SK-N-SH treated with all-trans-retinoic acid at 6 μM for 48 hours (cell line): ENCODE measurements around the gene ARHGEF1.
A peak's percentile ranks its signal among the peaks of the same experiment; 100 is the strongest.

Experiments
- ATAC-seq: fragments of 200-7000 bp; cut with Tn5 transposase; 3 replicates; pipeline ENCODE4 v1.9.1; 2020; ENCODE audit warnings: mild to moderate bottlenecking, moderate library complexity
- ARNTL ChIP-seq: fragments of 450-650 bp; formaldehyde crosslinking; IDR thresholded peaks from 2 replicates; pipeline ENCODE4 v1.5.0; 2020; ENCODE audit warnings: low read depth, mild to moderate bottlenecking, moderate library complexity, borderline replicate concordance
- BACH2 ChIP-seq: fragments of 250-450 bp; sonication (Bioruptor Pico); IDR thresholded peaks from 2 replicates; pipeline ENCODE4 v1.9.0; 2021; ENCODE audit warnings: mild to moderate bottlenecking, borderline replicate concordance
- CREB5 ChIP-seq: fragments of 250-450 bp; sonication (Bioruptor Pico); IDR thresholded peaks from 2 replicates; pipeline ENCODE4 v1.5.1; 2020; ENCODE audit warnings: low read depth, mild to moderate bottlenecking, moderate library complexity
- CSDC2 ChIP-seq: fragments of 250-450 bp; sonication (Bioruptor Pico); IDR thresholded peaks from 2 replicates; pipeline ENCODE4 v1.5.0; 2020; ENCODE audit warnings: mild to moderate bottlenecking, moderate library complexity
- CSRNP3 ChIP-seq: fragments of 250-450 bp; sonication (Bioruptor Pico); IDR thresholded peaks from 2 replicates; pipeline ENCODE4 v1.5.1; 2021; ENCODE audit warnings: mild to moderate bottlenecking, moderate library complexity
- ESRRG ChIP-seq: fragments of 250-450 bp; sonication (Bioruptor Pico); IDR thresholded peaks from 2 replicates; pipeline ENCODE4 v1.6.1; 2021; ENCODE audit warnings: mild to moderate bottlenecking
- GLIS3 ChIP-seq: fragments of 250-450 bp; sonication (Bioruptor Pico); IDR thresholded peaks from 2 replicates; pipeline ENCODE4 v1.5.0; 2020; ENCODE audit warnings: mild to moderate bottlenecking, moderate library complexity
- ISL1 ChIP-seq: fragments of 250-450 bp; sonication (Bioruptor Pico); IDR thresholded peaks from 2 replicates; pipeline ENCODE4 v2.1.2; 2022; ENCODE audit warnings: mild to moderate bottlenecking, moderate library complexity
- OSR1 ChIP-seq: fragments of 250-450 bp; sonication (Bioruptor Pico); IDR thresholded peaks from 2 replicates; pipeline ENCODE4 v1.8.0; 2022; ENCODE audit warnings: moderate library complexity, mild to moderate bottlenecking, inconsistent platforms
- PATZ1 ChIP-seq: fragments of 250-450 bp; sonication (Bioruptor Pico); IDR thresholded peaks from 2 replicates; pipeline ENCODE4 v1.8.0; 2020; ENCODE audit warnings: mild to moderate bottlenecking, moderate library complexity, borderline replicate concordance
- POU6F1 ChIP-seq: fragments of 250-450 bp; sonication (Bioruptor Pico); IDR thresholded peaks from 2 replicates; pipeline ENCODE4 v1.8.0; 2021; ENCODE audit warnings: low read depth, mild to moderate bottlenecking, moderate library complexity, borderline replicate concordance
- PPARA ChIP-seq: fragments of 250-450 bp; sonication (Bioruptor Pico); IDR thresholded peaks from 2 replicates; pipeline ENCODE4 v1.5.0; 2020; ENCODE audit warnings: mild to moderate bottlenecking, borderline replicate concordance
- RARB ChIP-seq: fragments of 250-450 bp; sonication (Bioruptor Pico); IDR thresholded peaks from 2 replicates; pipeline ENCODE4 v1.8.0; 2021; ENCODE audit warnings: mild to moderate bottlenecking, moderate library complexity
- SNAI2 ChIP-seq: fragments of 250-450 bp; sonication (Bioruptor Pico); IDR thresholded peaks from 2 replicates; pipeline ENCODE4 v1.5.0; 2020; ENCODE audit warnings: mild to moderate bottlenecking, moderate library complexity
- TCF4 ChIP-seq: fragments of 250-450 bp; sonication (Bioruptor Pico); IDR thresholded peaks from 2 replicates; pipeline ENCODE4 v1.8.0; 2021; ENCODE audit warnings: mild to moderate bottlenecking, moderate library complexity, borderline replicate concordance
- TSHZ2 ChIP-seq: fragments of 250-450 bp; sonication (Bioruptor Pico); IDR thresholded peaks from 2 replicates; pipeline ENCODE4 v1.5.0; 2020; ENCODE audit warnings: mild to moderate bottlenecking, moderate library complexity
- ZC3H10 ChIP-seq: fragments of 250-450 bp; sonication (Bioruptor Pico); IDR thresholded peaks from 2 replicates; pipeline ENCODE4 v1.5.1; 2021; ENCODE audit warnings: mild to moderate bottlenecking, moderate library complexity
- ZFP3 ChIP-seq: fragments of 250-450 bp; sonication (Bioruptor Pico); IDR thresholded peaks from 2 replicates; pipeline ENCODE4 v1.5.0; 2020; ENCODE audit warnings: mild to moderate bottlenecking, moderate library complexity
- ZFP30 ChIP-seq: fragments of 450-650 bp; formaldehyde crosslinking; IDR thresholded peaks from 2 replicates; pipeline ENCODE4 v1.5.0; 2022; ENCODE audit warnings: mild to moderate bottlenecking, moderate library complexity
- ZNF565 ChIP-seq: fragments of 450-650 bp; formaldehyde crosslinking; conservative IDR thresholded peaks from 2 replicates; pipeline ENCODE4 v1.5.0; 2020; ENCODE audit warnings: low read depth, mild to moderate bottlenecking, moderate library complexity
- ZNF70 ChIP-seq: fragments of 450-650 bp; formaldehyde crosslinking; IDR thresholded peaks from 2 replicates; pipeline ENCODE4 v1.5.0; 2020; ENCODE audit warnings: mild to moderate bottlenecking, moderate library complexity
- ZNF8 ChIP-seq: fragments of 450-650 bp; formaldehyde crosslinking; IDR thresholded peaks from 2 replicates; pipeline ENCODE4 v1.5.0; 2020; ENCODE audit warnings: mild to moderate bottlenecking, moderate library complexity

The ARHGEF1 gene

GRCh38 chr19:41911889-41912731 is 29.1 kb downstream of the ARHGEF1 start:
- TF ChIP-seq RARB (CRISPR knock-in tag) (no peak), PATZ1 (CRISPR knock-in tag) (no peak), OSR1 (CRISPR knock-in tag) (no peak), TCF4 (CRISPR knock-in tag) (no peak), GLIS3 (CRISPR knock-in tag) (no peak), ZNF70 (CRISPR knock-in tag) (no peak), ZNF565 (CRISPR knock-in tag) (no peak), ZNF8 (CRISPR knock-in tag) (no peak), SNAI2 (no peak), CSDC2 (CRISPR knock-in tag) (no peak)
- ATAC-seq, result peak; percentile 14

GRCh38 chr19:41912899-41913537 is 30.0 kb downstream of the ARHGEF1 start:
- no peak for TF ChIP-seq ZFP3 (CRISPR knock-in tag)
- no peak for TF ChIP-seq ZNF8 (CRISPR knock-in tag)
- TF ChIP-seq ZNF565 (CRISPR knock-in tag), result no peak
- TF ChIP-seq BACH2 (CRISPR knock-in tag), result no peak
- TF ChIP-seq TCF4 (CRISPR knock-in tag), result no peak
- TF ChIP-seq OSR1 (CRISPR knock-in tag), result no peak
- TF ChIP-seq ZFP30 (CRISPR knock-in tag), result no peak
- no peak for TF ChIP-seq GLIS3 (CRISPR knock-in tag)
- TF ChIP-seq SNAI2, result no peak
- no peak for TF ChIP-seq ESRRG
- peak; percentile 62 for ATAC-seq

- ATAC-seq, result peak; percentile 6; the same call in 2 of the 3 replicates
Measured at GRCh38 chr19:41913538-41914423, 30.8 kb downstream of the ARHGEF1 start.

More at GRCh38 chr19:41913538-41914423, 30.8 kb downstream of the ARHGEF1 start:
- TF ChIP-seq PPARA (CRISPR knock-in tag) (no peak), ZFP3 (CRISPR knock-in tag) (no peak), ZNF8 (CRISPR knock-in tag) (no peak), ZNF565 (CRISPR knock-in tag) (no peak), ESRRG (no peak), OSR1 (CRISPR knock-in tag) (no peak), TCF4 (CRISPR knock-in tag) (no peak), TSHZ2 (CRISPR knock-in tag) (no peak), BACH2 (CRISPR knock-in tag) (no peak), CSDC2 (CRISPR knock-in tag) (no peak), ARNTL (CRISPR knock-in tag) (no peak), PATZ1 (CRISPR knock-in tag) (no peak), CREB5 (no peak), ISL1 (CRISPR knock-in tag) (no peak), CSRNP3 (no peak), POU6F1 (CRISPR knock-in tag) (no peak), ZC3H10 (CRISPR knock-in tag) (no peak)
